ENCODE data around the gene DAP3. TPM values are rescaled to one million over a fixed set of nuclear protein-coding genes. Genes with fewer than 3 reads are reported as not detected.
"Not testable (repeated sequence)": the region's sequence is repeated elsewhere in the genome, so short reads cannot be mapped to it uniquely, and the experiment has no call there.

DAP3 gene
- total RNA-seq, 6 donors from 2014 or later, result 60.8 to 233 (median 100) TPM

GRCh38 chr1:155680531-155680930, 8.4 kb upstream of the DAP3 start:
- Histone ChIP-seq H3K4me1 (peaks cover 3 to 45% (median 4%) of the 10 kb centered on the region in 4 donors), H3K4me3 (no peak overlapping the region), H3K27me3 (no peaks in the 10 kb centered on the region), H3K36me3 (peaks cover 6 to 51% (median 42%) of the 10 kb centered on the region in 4 donors), H3K9me3 (no peaks in the 10 kb centered on the region), H3K27ac (no peak overlapping the region)
- TF ChIP-seq POLR2AphosphoS5 (IDR thresholded peaks at IDR 0.05), result no peak
- no peak for TF ChIP-seq POLR2A (IDR thresholded peaks at IDR 0.05)
- no peak for TF ChIP-seq EP300 (IDR thresholded peaks at IDR 0.05)
- TF ChIP-seq CTCF (IDR thresholded peaks at IDR 0.05), result no peak
- DNase-seq (no peak), ATAC-seq (ENCODE audit: low FRiP score in 2 of 2) (no peak)
- WGBS, 2 donors, result 95 to 96% methylated on average over 6 of the region's 6 CpGs

DNA sequence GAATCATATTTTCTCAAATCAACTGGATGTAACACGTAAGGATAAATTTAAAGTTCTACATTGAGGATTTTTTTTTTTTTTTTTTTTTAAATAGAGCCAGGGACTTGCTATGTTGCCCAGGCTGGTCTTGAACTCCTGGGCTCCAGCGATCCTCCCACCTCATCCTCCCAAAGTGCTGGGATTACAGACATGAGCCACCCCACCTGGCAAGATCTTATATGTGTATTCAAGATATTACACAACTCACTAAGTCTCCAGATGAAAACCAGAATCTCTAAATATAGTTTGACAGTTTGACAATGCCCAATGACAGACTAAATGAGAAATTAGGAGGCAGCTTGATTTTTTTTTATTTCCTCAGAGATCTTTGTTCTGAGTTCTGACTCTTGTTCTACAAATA, 7.1 kb upstream of the DAP3 start:
- Histone ChIP-seq H3K36me3 (peaks cover 6 to 38% (median 30%) of the 10 kb centered on the region in 4 donors), H3K4me1 (peaks cover 9 to 56% (median 13%) of the 10 kb centered on the region in 4 donors), H3K9me3 (no peaks in the 10 kb centered on the region), H3K4me3 (no peak overlapping the region), H3K27me3 (no peaks in the 10 kb centered on the region), H3K27ac (no peak overlapping the region)
- TF ChIP-seq CTCF (IDR thresholded peaks at IDR 0.05) (no peak), EP300 (IDR thresholded peaks at IDR 0.05) (no peak), POLR2A (IDR thresholded peaks at IDR 0.05) (no peak), POLR2AphosphoS5 (IDR thresholded peaks at IDR 0.05) (no peak)
- 90 to 95% methylated on average over 2 of the region's 2 CpGs for WGBS, 2 donors
- no peak for ATAC-seq (ENCODE audit: low FRiP score in 2 of 2)
- no peak for DNase-seq

GRCh38 chr1:155687705-155688323, 1.1 kb upstream of the DAP3 start:
- WGBS, 2 donors, result 0 to 1% methylated on average over 21 to 28 of the region's 35 CpGs
- H3K4me3 ChIP-seq, result peak overlapping the region; percentile 79 to 98 (median 92)
- peak in 1 of 2 donors; percentile 31 for DNase-seq
- peaks cover 0 to 15% (median 3%) of the 10 kb centered on the region in 4 donors for H3K36me3 ChIP-seq
- H3K27me3 ChIP-seq, H3K9me3 ChIP-seq: not testable (repeated sequence)
- H3K27ac ChIP-seq, result peak overlapping the region; percentile 95 to 99 (median 98)
- peak; percentile 47 to 65 for ATAC-seq (ENCODE audit: low FRiP score in 2 of 2)
- H3K4me1 ChIP-seq, result peaks cover 22 to 57% (median 24%) of the 10 kb centered on the region in 4 donors

- DNase-seq (peak; percentile 90 to 96), ATAC-seq (ENCODE audit: low FRiP score in 2 of 2) (peak; percentile 98)
- Histone ChIP-seq H3K27ac (peak within 1 kb of the TSS; percentile 95 to 99 (median 98)), H3K4me3 (peak within 1 kb of the TSS; percentile 79 to 98 (median 92)), H3K9me3 (no peaks in the 10 kb centered on the region), H3K4me1 (peaks cover 22 to 51% (median 24%) of the 10 kb centered on the region in 4 donors), H3K27me3 (no peaks in the 10 kb centered on the region), H3K36me3 (peaks cover 0 to 15% (median 3%) of the 10 kb centered on the region in 4 donors)
- TF ChIP-seq CTCF (IDR thresholded peaks at IDR 0.05) (peak in 4 of 6 experiments; percentile 48 to 72 (median 66)), POLR2AphosphoS5 (IDR thresholded peaks at IDR 0.05) (peak; percentile 72 to 85), POLR2A (IDR thresholded peaks at IDR 0.05) (peak in 3 of 4 donors; percentile 37 to 80 (median 77)), EP300 (IDR thresholded peaks at IDR 0.05) (no peak)
- WGBS, 2 donors, result 0% methylated on average over 24 to 29 of the region's 81 CpGs
These were observed 389 bp upstream of the DAP3 start, which contains the start of gene YY1AP1 for GRCh38 chr1:155688324-155689080. YY1AP1 (minus strand) TSS chr1:155688774; CDS start chr1:155680436, 8,338 bp downstream.

DNA sequence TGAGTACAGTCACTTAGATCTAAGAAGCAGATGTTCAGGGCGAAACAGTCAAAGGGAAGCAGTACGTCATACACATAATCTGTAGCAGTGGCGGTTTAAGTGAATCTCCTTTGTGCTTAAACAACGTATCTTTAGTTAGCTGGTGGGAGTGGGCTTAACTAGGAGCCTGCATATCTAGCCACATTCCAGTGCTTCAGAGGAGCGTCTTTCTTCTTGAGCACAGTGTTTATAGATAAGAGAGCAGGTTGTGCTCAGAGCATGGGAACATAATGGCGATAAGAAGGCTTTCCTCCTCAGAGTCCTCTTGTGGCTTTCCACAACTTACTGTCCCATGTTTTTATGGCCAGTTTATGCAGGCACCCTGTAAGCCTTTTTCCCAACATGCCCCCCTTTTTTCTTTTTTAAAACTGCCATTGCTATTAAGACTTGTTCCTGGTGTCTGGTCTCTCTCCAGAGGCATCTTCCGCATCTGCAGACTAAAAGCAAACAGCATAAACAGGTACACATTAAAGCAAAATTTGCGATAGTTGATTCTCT, 3.2 kb downstream of the DAP3 start:
- no peak overlapping the region for H3K27ac ChIP-seq
- no peak overlapping the region for H3K4me3 ChIP-seq
- TF ChIP-seq POLR2AphosphoS5 (IDR thresholded peaks at IDR 0.05) (no peak), EP300 (IDR thresholded peaks at IDR 0.05) (no peak), POLR2A (IDR thresholded peaks at IDR 0.05) (no peak)
- WGBS, 2 donors, result 97 to 98% methylated on average over 6 to 8 of the region's 8 CpGs
- no peak for DNase-seq
- peaks cover 13 to 37% (median 21%) of the 10 kb centered on the region in 4 donors for H3K4me1 ChIP-seq
- ATAC-seq (ENCODE audit: low FRiP score in 2 of 2), result no peak
- peaks cover 0 to 15% (median 3%) of the 10 kb centered on the region in 4 donors for H3K36me3 ChIP-seq
- no peaks in the 10 kb centered on the region for H3K9me3 ChIP-seq
- H3K27me3 ChIP-seq, result no peaks in the 10 kb centered on the region

All from upper lobe of left lung (tissue), 6 donors.